HG03520 (cell line): ENCODE results near the gene HMCN1.

Experiments
- ATAC-seq: cut with Tn5 transposase; IDR thresholded peaks from one replicate; pipeline ENCODE4 v1.9.1; 2021; ENCODE audit warnings: mild to moderate bottlenecking, moderate library complexity; ENCODE audit not compliant: unreplicated experiment

HMCN1 gene

GRCh38 chr1:185895208-185895900, 161.2 kb downstream of the HMCN1 start:
- no peak for ATAC-seq

- ATAC-seq, result no peak
Observed at GRCh38 chr1:185896863-185897262, 162.7 kb downstream of the HMCN1 start.

- no peak for ATAC-seq
Observed at GRCh38 chr1:185906186-185906585, 172.0 kb downstream of the HMCN1 start.

GRCh38 chr1:185907246-185907645, 173.1 kb downstream of the HMCN1 start:
- no peak for ATAC-seq

- no peak for ATAC-seq
Observed at GRCh38 chr1:185911978-185912377, 177.8 kb downstream of the HMCN1 start.

GRCh38 chr1:185912504-185912903, 178.3 kb downstream of the HMCN1 start:
- no peak for ATAC-seq

GRCh38 chr1:185914089-185914488, 179.9 kb downstream of the HMCN1 start:
- ATAC-seq, result no peak

GRCh38 chr1:185916861-185917260, 182.7 kb downstream of the HMCN1 start:
- ATAC-seq, result no peak

- ATAC-seq, result no peak
Observed at GRCh38 chr1:185917646-185918045, 183.5 kb downstream of the HMCN1 start.

- ATAC-seq, result no peak
Observed at GRCh38 chr1:185920602-185921001, 186.4 kb downstream of the HMCN1 start.

GRCh38 chr1:185921636-185922035, 187.4 kb downstream of the HMCN1 start:
- ATAC-seq, result no peak

GRCh38 chr1:185926588-185926987, 192.4 kb downstream of the HMCN1 start:
- ATAC-seq, result no peak

GRCh38 chr1:185929776-185930175, 195.6 kb downstream of the HMCN1 start:
- no peak for ATAC-seq

- ATAC-seq, result no peak
Observed at GRCh38 chr1:185931438-185931837, 197.2 kb downstream of the HMCN1 start.

GRCh38 chr1:185933580-185933979, 199.4 kb downstream of the HMCN1 start:
- ATAC-seq, result no peak

- no peak for ATAC-seq
Observed at GRCh38 chr1:185934476-185935189, 200.4 kb downstream of the HMCN1 start.

GRCh38 chr1:185935360-185935759, 201.2 kb downstream of the HMCN1 start:
- ATAC-seq, result no peak

GRCh38 chr1:185936641-185937040, 202.4 kb downstream of the HMCN1 start:
- no peak for ATAC-seq

- ATAC-seq, result no peak
Observed at GRCh38 chr1:185938396-185938795, 204.2 kb downstream of the HMCN1 start.

- ATAC-seq, result no peak
Observed at GRCh38 chr1:185939142-185939541, 205.0 kb downstream of the HMCN1 start.

- ATAC-seq, result no peak
Observed at GRCh38 chr1:185942961-185943360, 208.8 kb downstream of the HMCN1 start.

- ATAC-seq, result no peak
Observed at GRCh38 chr1:185956881-185957280, 222.7 kb downstream of the HMCN1 start.
